Liver (tissue), 9 donors: ENCODE measurements around the gene SLC39A13. TPM values are rescaled to one million over a fixed set of nuclear protein-coding genes. Genes with fewer than 3 reads are reported as not detected.

ENCODE experiments used
- DNase-seq: peaks from one replicate; pipeline ENCODE4 v3.0.0-alpha.2; 2017; ENCODE audit warnings: low spot score
- H3K27ac ChIP-seq, 2 donors: one replicate each; pipeline ENCODE4 v1.7.0; 2013; ENCODE audit warnings: inconsistent platforms in 2 of 2, low read length in 2 of 2, control low read depth in 1 of 2, low read depth in 1 of 2, mild to moderate bottlenecking in 1 of 2
- H3K27me3 ChIP-seq, 4 donors: one replicate each; pipeline versions ENCODE4 v1.6.1 to v1.7.0; 2013; ENCODE audit warnings: low read length in 3 of 4, inconsistent platforms in 1 of 4, mild to moderate bottlenecking in 1 of 4, moderate library complexity in 1 of 4; ENCODE audit not compliant: control insufficient read depth in 4 of 4, insufficient read depth in 4 of 4
- H3K36me3 ChIP-seq, 4 donors: one replicate each; pipeline versions ENCODE4 v1.6.1 to v1.7.0; 2013; ENCODE audit warnings: low read length in 3 of 4, mild to moderate bottlenecking in 3 of 4, low read depth in 1 of 4, moderate library complexity in 1 of 4; ENCODE audit not compliant: control insufficient read depth in 4 of 4, insufficient read depth in 3 of 4
- H3K4me1 ChIP-seq, 4 donors: one replicate each; pipeline versions ENCODE4 v1.6.1 to v1.7.0; 2013; ENCODE audit warnings: low read length in 3 of 4, mild to moderate bottlenecking in 3 of 4, moderate library complexity in 1 of 4; ENCODE audit not compliant: control insufficient read depth in 4 of 4, insufficient read depth in 4 of 4
- H3K4me3 ChIP-seq, 3 donors: one replicate each; pipeline versions ENCODE4 v1.6.1 to v1.7.0; 2013; ENCODE audit warnings: low read length in 3 of 3, control low read depth in 1 of 3, low read depth in 1 of 3, mild to moderate bottlenecking in 1 of 3
- H3K9ac ChIP-seq, 2 donors: one replicate each; pipeline ENCODE4 v1.7.0; 2013; ENCODE audit warnings: low read length in 2 of 2, mild to moderate bottlenecking in 2 of 2, moderate library complexity in 2 of 2, control low read depth in 1 of 2, low read depth in 1 of 2
- H3K9me3 ChIP-seq, 4 donors: one replicate each; pipeline versions ENCODE4 v1.6.1 to v1.7.0; 2013; ENCODE audit warnings: low read length in 3 of 4; ENCODE audit not compliant: control insufficient read depth in 4 of 4
- EGR1 ChIP-seq, 2 donors: IDR thresholded peaks; 2 replicates each; pipeline ENCODE4 v1.6.1; 2016 to 2018; ENCODE audit warnings: antibody characterized with exemption in 2 of 2, low read depth in 2 of 2
- FOXA1 ChIP-seq: IDR thresholded peaks from 2 replicates; pipeline ENCODE4 v1.6.1; 2016; ENCODE audit warnings: antibody characterized with exemption
- GABPA ChIP-seq, 2 donors: IDR thresholded peaks in 1 of 2; conservative IDR thresholded peaks in 1 of 2; 2 replicates each; pipeline ENCODE4 v1.6.1; 2016; ENCODE audit warnings: antibody characterized with exemption in 2 of 2, mild to moderate bottlenecking in 1 of 2, moderate library complexity in 1 of 2
- HNF4A ChIP-seq, 2 donors: conservative IDR thresholded peaks; 2 replicates each; pipeline ENCODE4 v1.6.1; 2016; ENCODE audit warnings: antibody characterized with exemption in 2 of 2, mild to moderate bottlenecking in 2 of 2
- JUND ChIP-seq, 2 donors: IDR thresholded peaks; 2 replicates each; pipeline ENCODE4 v1.6.1; 2016; ENCODE audit warnings: antibody characterized with exemption in 2 of 2
- NR2F2 ChIP-seq: IDR thresholded peaks from 2 replicates; pipeline ENCODE4 v1.6.1; 2016; ENCODE audit warnings: antibody characterized with exemption
- RAD21 ChIP-seq, 2 donors: IDR thresholded peaks; 2 replicates each; pipeline ENCODE4 v1.6.1; 2016; ENCODE audit warnings: antibody characterized with exemption in 2 of 2, mild to moderate bottlenecking in 2 of 2
- RXRA ChIP-seq, 2 donors: IDR thresholded peaks; 2 replicates each; pipeline ENCODE4 v1.6.1; 2017 to 2018; ENCODE audit warnings: antibody characterized with exemption in 2 of 2, mild to moderate bottlenecking in 1 of 2
- SP1 ChIP-seq: IDR thresholded peaks from 2 replicates; pipeline ENCODE4 v1.6.1; 2018; ENCODE audit warnings: antibody characterized with exemption, mild to moderate bottlenecking
- TAF1 ChIP-seq: conservative IDR thresholded peaks from 2 replicates; pipeline ENCODE4 v1.6.1; 2016; ENCODE audit warnings: antibody characterized with exemption, mild to moderate bottlenecking
- YY1 ChIP-seq: IDR thresholded peaks from 2 replicates; pipeline ENCODE4 v1.6.1; 2016; ENCODE audit warnings: antibody characterized with exemption, mild to moderate bottlenecking
- WGBS: extraction: QIAGEN DNeasy Blood & Tissue Kit; methylation state at CpG from one replicate; pipeline ENCODE4 v1.1.7; 2013; 5-methylcytosine and 5-hydroxymethylcytosine counted together
- polyA plus RNA-seq, 2 donors: library from polyadenylated mRNA; stranded (reverse) in 1 of 2; unstranded in 1 of 2; fragments of 200-250 nt in 1 of 2; fragments of >200 nt in 1 of 2; fragmentation: Nextera tagmentation in 1 of 2; extraction: Ambion mirVana in 1 of 2; gene quantifications; one replicate each; pipeline versions ENCODE4 v1.2.1 to v1.2.3, GENCODE V29; 2013 to 2015
- total RNA-seq, 2 donors: library from RNA; depleted of rRNA; stranded (reverse); fragments of >200 nt; gene quantifications; one replicate each; pipeline ENCODE4 v1.2.3, GENCODE V29; 2014
- TF ChIP-seq, protein P1 (sequence below): fragments of 150-350 bp; IDR thresholded peaks from 2 replicates; pipeline ENCODE4 v1.5.1; 2017; ENCODE audit warnings: improper control_type of control experiment, low read depth, low read length; ENCODE audit not compliant: missing input control
- TF ChIP-seq, protein P2 (sequence below): IDR thresholded peaks from 2 replicates; pipeline ENCODE4 v1.6.1; 2016; ENCODE audit warnings: antibody characterized with exemption, mild to moderate bottlenecking
- TF ChIP-seq, protein P3 (sequence below): IDR thresholded peaks from 2 replicates; pipeline ENCODE4 v1.6.1; 2016; ENCODE audit warnings: antibody characterized with exemption
- TF ChIP-seq, protein P4 (sequence below): IDR thresholded peaks from 2 replicates; pipeline ENCODE4 v1.6.1; 2016; ENCODE audit warnings: antibody characterized with exemption
- TF ChIP-seq, protein P5 (sequence below): IDR thresholded peaks from 2 replicates; pipeline ENCODE4 v1.6.1; 2016; ENCODE audit warnings: antibody characterized with exemption
- donor health status: healthy.
- donor health status: healthy.
- donor health status: healthy.
- donor health status: healthy.
- donor health status: healthy.

SLC39A13 gene
- total and polyA plus RNA-seq, 4 donors: 8.2 to 17.5 (median 10.7) TPM

DNA sequence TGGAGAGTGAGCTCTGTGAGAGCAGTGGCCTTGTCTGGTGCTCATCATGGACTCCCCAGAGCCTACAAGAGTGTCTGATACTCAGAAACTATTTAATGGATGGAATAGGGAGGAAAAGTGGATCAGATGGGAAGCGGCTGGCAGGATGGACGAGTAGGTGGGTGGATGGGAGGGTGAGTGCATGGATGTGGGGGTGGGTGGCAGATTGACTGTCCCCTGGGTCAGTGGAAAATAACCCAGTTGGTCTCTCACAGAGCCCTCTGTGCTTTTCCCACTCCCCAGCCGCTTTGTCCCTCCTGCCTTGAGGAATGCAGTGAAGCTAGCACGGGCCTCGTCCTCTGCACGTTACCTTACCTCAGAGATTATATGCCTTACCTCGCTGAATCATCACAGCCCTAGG is 36.0 kb upstream of the SLC39A13 start:
- no peaks in the 10 kb centered on the region for H3K9me3 ChIP-seq
- H3K9ac ChIP-seq: no peak overlapping the region
- no peak overlapping the region for H3K27ac ChIP-seq
- peaks cover 0 to 2% (median 0%) of the 10 kb centered on the region in 4 donors for H3K4me1 ChIP-seq
- no peaks in the 10 kb centered on the region for H3K27me3 ChIP-seq
- TF ChIP-seq, protein P1, sequence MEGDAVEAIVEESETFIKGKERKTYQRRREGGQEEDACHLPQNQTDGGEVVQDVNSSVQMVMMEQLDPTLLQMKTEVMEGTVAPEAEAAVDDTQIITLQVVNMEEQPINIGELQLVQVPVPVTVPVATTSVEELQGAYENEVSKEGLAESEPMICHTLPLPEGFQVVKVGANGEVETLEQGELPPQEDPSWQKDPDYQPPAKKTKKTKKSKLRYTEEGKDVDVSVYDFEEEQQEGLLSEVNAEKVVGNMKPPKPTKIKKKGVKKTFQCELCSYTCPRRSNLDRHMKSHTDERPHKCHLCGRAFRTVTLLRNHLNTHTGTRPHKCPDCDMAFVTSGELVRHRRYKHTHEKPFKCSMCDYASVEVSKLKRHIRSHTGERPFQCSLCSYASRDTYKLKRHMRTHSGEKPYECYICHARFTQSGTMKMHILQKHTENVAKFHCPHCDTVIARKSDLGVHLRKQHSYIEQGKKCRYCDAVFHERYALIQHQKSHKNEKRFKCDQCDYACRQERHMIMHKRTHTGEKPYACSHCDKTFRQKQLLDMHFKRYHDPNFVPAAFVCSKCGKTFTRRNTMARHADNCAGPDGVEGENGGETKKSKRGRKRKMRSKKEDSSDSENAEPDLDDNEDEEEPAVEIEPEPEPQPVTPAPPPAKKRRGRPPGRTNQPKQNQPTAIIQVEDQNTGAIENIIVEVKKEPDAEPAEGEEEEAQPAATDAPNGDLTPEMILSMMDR: no peak
- TF ChIP-seq RXRA (IDR thresholded peaks at IDR 0.05) (no peak), HNF4A (conservative IDR thresholded peaks at IDR 0.05) (no peak), RAD21 (IDR thresholded peaks at IDR 0.05) (no peak), EGR1 (IDR thresholded peaks at IDR 0.05; ENCODE audit: low read depth in 2 of 2) (no peak), TAF1 (no peak), YY1 (no peak), FOXA1 (no peak), SP1 (no peak), JUND (IDR thresholded peaks at IDR 0.05) (no peak), GABPA (IDR thresholded peaks at IDR 0.05 in 1 of 2, conservative IDR thresholded peaks at IDR 0.05 in 1 of 2) (no peak), NR2F2 (no peak)
- TF ChIP-seq, protein P2, sequence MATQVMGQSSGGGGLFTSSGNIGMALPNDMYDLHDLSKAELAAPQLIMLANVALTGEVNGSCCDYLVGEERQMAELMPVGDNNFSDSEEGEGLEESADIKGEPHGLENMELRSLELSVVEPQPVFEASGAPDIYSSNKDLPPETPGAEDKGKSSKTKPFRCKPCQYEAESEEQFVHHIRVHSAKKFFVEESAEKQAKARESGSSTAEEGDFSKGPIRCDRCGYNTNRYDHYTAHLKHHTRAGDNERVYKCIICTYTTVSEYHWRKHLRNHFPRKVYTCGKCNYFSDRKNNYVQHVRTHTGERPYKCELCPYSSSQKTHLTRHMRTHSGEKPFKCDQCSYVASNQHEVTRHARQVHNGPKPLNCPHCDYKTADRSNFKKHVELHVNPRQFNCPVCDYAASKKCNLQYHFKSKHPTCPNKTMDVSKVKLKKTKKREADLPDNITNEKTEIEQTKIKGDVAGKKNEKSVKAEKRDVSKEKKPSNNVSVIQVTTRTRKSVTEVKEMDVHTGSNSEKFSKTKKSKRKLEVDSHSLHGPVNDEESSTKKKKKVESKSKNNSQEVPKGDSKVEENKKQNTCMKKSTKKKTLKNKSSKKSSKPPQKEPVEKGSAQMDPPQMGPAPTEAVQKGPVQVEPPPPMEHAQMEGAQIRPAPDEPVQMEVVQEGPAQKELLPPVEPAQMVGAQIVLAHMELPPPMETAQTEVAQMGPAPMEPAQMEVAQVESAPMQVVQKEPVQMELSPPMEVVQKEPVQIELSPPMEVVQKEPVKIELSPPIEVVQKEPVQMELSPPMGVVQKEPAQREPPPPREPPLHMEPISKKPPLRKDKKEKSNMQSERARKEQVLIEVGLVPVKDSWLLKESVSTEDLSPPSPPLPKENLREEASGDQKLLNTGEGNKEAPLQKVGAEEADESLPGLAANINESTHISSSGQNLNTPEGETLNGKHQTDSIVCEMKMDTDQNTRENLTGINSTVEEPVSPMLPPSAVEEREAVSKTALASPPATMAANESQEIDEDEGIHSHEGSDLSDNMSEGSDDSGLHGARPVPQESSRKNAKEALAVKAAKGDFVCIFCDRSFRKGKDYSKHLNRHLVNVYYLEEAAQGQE: no peak
- TF ChIP-seq, protein P3, sequence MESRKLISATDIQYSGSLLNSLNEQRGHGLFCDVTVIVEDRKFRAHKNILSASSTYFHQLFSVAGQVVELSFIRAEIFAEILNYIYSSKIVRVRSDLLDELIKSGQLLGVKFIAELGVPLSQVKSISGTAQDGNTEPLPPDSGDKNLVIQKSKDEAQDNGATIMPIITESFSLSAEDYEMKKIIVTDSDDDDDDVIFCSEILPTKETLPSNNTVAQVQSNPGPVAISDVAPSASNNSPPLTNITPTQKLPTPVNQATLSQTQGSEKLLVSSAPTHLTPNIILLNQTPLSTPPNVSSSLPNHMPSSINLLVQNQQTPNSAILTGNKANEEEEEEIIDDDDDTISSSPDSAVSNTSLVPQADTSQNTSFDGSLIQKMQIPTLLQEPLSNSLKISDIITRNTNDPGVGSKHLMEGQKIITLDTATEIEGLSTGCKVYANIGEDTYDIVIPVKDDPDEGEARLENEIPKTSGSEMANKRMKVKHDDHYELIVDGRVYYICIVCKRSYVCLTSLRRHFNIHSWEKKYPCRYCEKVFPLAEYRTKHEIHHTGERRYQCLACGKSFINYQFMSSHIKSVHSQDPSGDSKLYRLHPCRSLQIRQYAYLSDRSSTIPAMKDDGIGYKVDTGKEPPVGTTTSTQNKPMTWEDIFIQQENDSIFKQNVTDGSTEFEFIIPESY: no peak
- TF ChIP-seq, protein P4, sequence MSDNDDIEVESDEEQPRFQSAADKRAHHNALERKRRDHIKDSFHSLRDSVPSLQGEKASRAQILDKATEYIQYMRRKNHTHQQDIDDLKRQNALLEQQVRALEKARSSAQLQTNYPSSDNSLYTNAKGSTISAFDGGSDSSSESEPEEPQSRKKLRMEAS: no peak
- TF ChIP-seq, protein P5, sequence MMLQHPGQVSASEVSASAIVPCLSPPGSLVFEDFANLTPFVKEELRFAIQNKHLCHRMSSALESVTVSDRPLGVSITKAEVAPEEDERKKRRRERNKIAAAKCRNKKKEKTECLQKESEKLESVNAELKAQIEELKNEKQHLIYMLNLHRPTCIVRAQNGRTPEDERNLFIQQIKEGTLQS: no peak
- no peaks in the 10 kb centered on the region for H3K36me3 ChIP-seq
- no peak for DNase-seq
- no peak overlapping the region for H3K4me3 ChIP-seq
- WGBS: 78% methylated on average over 7 of the region's 7 CpGs
